A673 (cell line): ENCODE measurements around the gene TSC22D2. TPM values are rescaled to one million over a fixed set of nuclear protein-coding genes. Genes with fewer than 3 reads are reported as not detected.
A peak's percentile ranks its signal among the peaks of the same experiment; 100 is the strongest.

ENCODE experiments used
- BruUV-seq: library from RNA; stranded (reverse); fragments of 400-500 nt; replicated peaks from 2 replicates; lab custom pipeline; 2021; lab: Mats Ljungman, UMichigan
- CTCF ChIA-PET: fragments of 300-600 bp; sonication (Branson Sonifier 250); formaldehyde crosslinking; loops from one replicate; lab custom pipeline; 2022; ENCODE audit warnings: antibody characterized with exemption; lab: Charles Lee
- POLR2A ChIA-PET: fragments of 300-600 bp; sonication (Branson Sonifier 250); formaldehyde crosslinking; loops from one replicate; lab custom pipeline; 2022; ENCODE audit warnings: antibody characterized with exemption; ENCODE audit not compliant: low non-redundant PET; lab: Charles Lee
- DNase-seq: peaks from one replicate; pipeline ENCODE4 v3.0.0-alpha.2; 2015; ENCODE audit warnings: low spot score
- H3K27ac ChIP-seq: fragments of 200-600 bp; sonication (generic); 2 replicates; pipeline ENCODE4 v1.5.1; 2016; ENCODE audit warnings: mixed run types, low read depth, mild to moderate bottlenecking, mixed read lengths, antibody characterized with exemption, low read length; ENCODE audit not compliant: poor library complexity, severe bottlenecking
- H3K27me3 ChIP-seq: fragments of 200-600 bp; sonication (generic); replicated peaks from 2 replicates; pipeline ENCODE4 v1.6.1; 2017; ENCODE audit warnings: mixed run types, low read depth, mild to moderate bottlenecking, mixed read lengths, antibody characterized with exemption, low read length; ENCODE audit not compliant: insufficient read depth, poor library complexity
- H3K36me3 ChIP-seq: fragments of 200-600 bp; sonication (generic); 2 replicates; pipeline ENCODE4 v1.6.1; 2016; ENCODE audit warnings: mixed run types, mild to moderate bottlenecking, mixed read lengths, antibody characterized with exemption, low read length; ENCODE audit not compliant: insufficient read depth, poor library complexity, severe bottlenecking
- H3K4me1 ChIP-seq: fragments of 200-600 bp; sonication (generic); 2 replicates; pipeline ENCODE4 v1.6.1; 2017; ENCODE audit warnings: mixed run types, mild to moderate bottlenecking, mixed read lengths, antibody characterized with exemption, low read length; ENCODE audit not compliant: insufficient read depth, poor library complexity, severe bottlenecking
- H3K4me3 ChIP-seq: fragments of 200-600 bp; sonication (generic); 2 replicates; pipeline ENCODE4 v1.5.1; 2016; ENCODE audit warnings: low read depth, mixed run types, mild to moderate bottlenecking, mixed read lengths, low read length; ENCODE audit not compliant: poor library complexity, severe bottlenecking
- H3K9me3 ChIP-seq: fragments of 200-600 bp; sonication (generic); 2 replicates; pipeline ENCODE4 v1.6.1; 2016; ENCODE audit warnings: mixed run types, low read depth, mild to moderate bottlenecking, mixed read lengths, antibody characterized with exemption, low read length; ENCODE audit not compliant: poor library complexity, severe bottlenecking
- EZH2 ChIP-seq: fragments of 200-600 bp; sonication (generic); IDR thresholded peaks from 2 replicates; pipeline ENCODE4 v1.6.1; 2017; ENCODE audit warnings: borderline replicate concordance, low read depth, mild to moderate bottlenecking, mixed read lengths, antibody characterized with exemption, low read length; ENCODE audit not compliant: poor library complexity, severe bottlenecking
- intact Hi-C: fragments of 100-400 bp; cut with micrococcal nuclease; formaldehyde crosslinking; loops from one replicate; pipeline ENCODE4 v1.10.0; 2022; ENCODE audit not compliant: unreplicated experiment
- total RNA-seq: library from RNA; stranded (reverse); gene quantifications from 2 replicates; pipeline ENCODE4 v1.2.3, GENCODE V29; 2021
- TF ChIP-seq, protein P1 (sequence below): fragments of 300-800, 200-600 bp; sonication (generic); conservative IDR thresholded peaks from 2 replicates; pipeline ENCODE4 v1.5.1; 2017; ENCODE audit warnings: low read depth, mild to moderate bottlenecking, antibody characterized with exemption, low read length, moderate library complexity, mixed read lengths

The TSC22D2 gene
- total RNA-seq, 1 experiment from 2014 or later, result 28.9 TPM

DNA sequence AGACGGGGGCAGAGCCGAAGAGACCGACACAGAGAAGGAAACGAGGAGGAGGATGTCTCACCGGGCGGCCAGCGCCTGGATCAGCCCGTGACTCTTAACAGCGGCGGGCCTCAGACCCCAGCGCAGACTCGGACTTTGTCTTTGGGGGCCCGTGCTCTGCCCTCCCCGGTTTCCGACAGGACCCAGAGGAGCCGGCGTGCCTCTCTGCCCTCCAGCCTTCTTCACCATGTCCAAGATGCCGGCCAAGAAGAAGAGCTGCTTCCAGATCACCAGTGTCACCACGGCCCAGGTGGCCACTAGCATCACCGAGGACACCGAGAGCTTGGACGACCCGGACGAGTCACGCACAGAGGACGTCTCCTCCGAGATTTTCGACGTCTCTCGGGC lies 1.0 kb downstream of the TSC22D2 start:
- H3K27me3 ChIP-seq, result no peaks in the 10 kb centered on the region
- BruUV-seq, result no TSS peak
- H3K4me3 ChIP-seq, result peak overlapping the region; percentile 84
- CTCF ChIA-PET, result interaction anchor here (1.3 to 2.0 kb wide), 2 partner anchors 86 kb away, joined by 7 to 13 read pairs; no protein-coding TSS in a partner anchor
- peak overlapping the region; percentile 97 for H3K27ac ChIP-seq
- TF ChIP-seq, protein P1, sequence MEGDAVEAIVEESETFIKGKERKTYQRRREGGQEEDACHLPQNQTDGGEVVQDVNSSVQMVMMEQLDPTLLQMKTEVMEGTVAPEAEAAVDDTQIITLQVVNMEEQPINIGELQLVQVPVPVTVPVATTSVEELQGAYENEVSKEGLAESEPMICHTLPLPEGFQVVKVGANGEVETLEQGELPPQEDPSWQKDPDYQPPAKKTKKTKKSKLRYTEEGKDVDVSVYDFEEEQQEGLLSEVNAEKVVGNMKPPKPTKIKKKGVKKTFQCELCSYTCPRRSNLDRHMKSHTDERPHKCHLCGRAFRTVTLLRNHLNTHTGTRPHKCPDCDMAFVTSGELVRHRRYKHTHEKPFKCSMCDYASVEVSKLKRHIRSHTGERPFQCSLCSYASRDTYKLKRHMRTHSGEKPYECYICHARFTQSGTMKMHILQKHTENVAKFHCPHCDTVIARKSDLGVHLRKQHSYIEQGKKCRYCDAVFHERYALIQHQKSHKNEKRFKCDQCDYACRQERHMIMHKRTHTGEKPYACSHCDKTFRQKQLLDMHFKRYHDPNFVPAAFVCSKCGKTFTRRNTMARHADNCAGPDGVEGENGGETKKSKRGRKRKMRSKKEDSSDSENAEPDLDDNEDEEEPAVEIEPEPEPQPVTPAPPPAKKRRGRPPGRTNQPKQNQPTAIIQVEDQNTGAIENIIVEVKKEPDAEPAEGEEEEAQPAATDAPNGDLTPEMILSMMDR, result no peak
- TF ChIP-seq EZH2, result no peak
- POLR2A ChIA-PET, result interaction anchor here (0.6 to 0.7 kb wide), 2 partner anchors 79 to 456 kb away, joined by 3 to 4 read pairs; no protein-coding TSS in a partner anchor
- no peaks in the 10 kb centered on the region for H3K9me3 ChIP-seq
- peaks cover 16% of the 10 kb centered on the region for H3K4me1 ChIP-seq
- intact Hi-C loops, result loop anchor here (2.0 kb wide), 1 partner anchor 138 kb away; the partner anchor contains the start of genes EIF2A and SERP1
- DNase-seq, result no peak
- H3K36me3 ChIP-seq, result no peaks in the 10 kb centered on the region

DNA sequence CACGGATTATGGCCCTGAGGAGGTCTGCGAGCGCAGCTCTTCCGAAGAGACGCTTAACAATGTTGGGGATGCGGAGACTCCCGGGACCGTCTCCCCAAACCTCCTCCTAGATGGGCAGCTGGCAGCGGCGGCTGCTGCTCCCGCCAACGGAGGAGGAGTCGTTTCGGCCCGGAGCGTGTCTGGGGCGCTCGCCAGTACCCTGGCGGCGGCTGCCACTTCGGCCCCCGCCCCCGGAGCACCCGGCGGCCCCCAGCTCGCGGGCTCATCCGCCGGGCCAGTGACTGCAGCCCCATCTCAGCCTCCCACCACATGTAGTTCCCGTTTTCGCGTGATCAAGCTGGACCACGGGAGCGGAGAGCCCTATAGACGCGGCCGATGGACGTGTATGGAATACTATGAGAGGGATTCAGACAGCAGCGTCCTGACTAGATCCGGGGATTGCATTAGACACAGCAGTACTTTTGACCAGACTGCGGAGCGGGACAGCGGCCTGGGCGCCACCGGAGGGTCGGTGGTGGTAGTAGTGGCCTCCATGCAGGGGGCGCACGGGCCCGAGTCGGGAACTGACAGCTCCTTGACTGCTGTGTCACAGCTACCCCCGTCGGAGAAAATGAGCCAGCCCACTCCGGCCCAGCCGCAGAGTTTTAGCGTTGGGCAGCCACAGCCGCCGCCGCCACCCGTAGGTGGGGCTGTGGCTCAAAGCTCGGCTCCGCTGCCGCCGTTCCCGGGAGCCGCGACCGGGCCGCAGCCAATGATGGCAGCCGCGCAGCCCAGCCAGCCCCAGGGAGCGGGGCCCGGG lies 1.6 kb downstream of the TSC22D2 start:
- Histone ChIP-seq H3K9me3 (no peaks in the 10 kb centered on the region), H3K36me3 (no peaks in the 10 kb centered on the region), H3K27me3 (no peaks in the 10 kb centered on the region), H3K4me3 (peak overlapping the region; percentile 84), H3K4me1 (peaks cover 22% of the 10 kb centered on the region), H3K27ac (peak overlapping the region; percentile 97)
- TF ChIP-seq, protein P1, result peak; percentile 66
- TF ChIP-seq EZH2, result no peak
- DNase-seq, result peak; percentile 85
- intact Hi-C loops, result loop anchor here (2.0 to 5.0 kb wide), 4 partner anchors 122 to 182 kb away; partner anchors contain the start of genes EIF2A and SERP1
- CTCF ChIA-PET, result interaction anchor here (0.5 to 2.0 kb wide), 3 partner anchors 50 to 136 kb away, joined by 3 to 13 read pairs (median 7); no protein-coding TSS in a partner anchor
- POLR2A ChIA-PET, result interaction anchor here (0.6 kb wide), 1 partner anchor 79 kb away, joined by 3 read pairs; no protein-coding TSS in a partner anchor
- no TSS peak for BruUV-seq

DNA sequence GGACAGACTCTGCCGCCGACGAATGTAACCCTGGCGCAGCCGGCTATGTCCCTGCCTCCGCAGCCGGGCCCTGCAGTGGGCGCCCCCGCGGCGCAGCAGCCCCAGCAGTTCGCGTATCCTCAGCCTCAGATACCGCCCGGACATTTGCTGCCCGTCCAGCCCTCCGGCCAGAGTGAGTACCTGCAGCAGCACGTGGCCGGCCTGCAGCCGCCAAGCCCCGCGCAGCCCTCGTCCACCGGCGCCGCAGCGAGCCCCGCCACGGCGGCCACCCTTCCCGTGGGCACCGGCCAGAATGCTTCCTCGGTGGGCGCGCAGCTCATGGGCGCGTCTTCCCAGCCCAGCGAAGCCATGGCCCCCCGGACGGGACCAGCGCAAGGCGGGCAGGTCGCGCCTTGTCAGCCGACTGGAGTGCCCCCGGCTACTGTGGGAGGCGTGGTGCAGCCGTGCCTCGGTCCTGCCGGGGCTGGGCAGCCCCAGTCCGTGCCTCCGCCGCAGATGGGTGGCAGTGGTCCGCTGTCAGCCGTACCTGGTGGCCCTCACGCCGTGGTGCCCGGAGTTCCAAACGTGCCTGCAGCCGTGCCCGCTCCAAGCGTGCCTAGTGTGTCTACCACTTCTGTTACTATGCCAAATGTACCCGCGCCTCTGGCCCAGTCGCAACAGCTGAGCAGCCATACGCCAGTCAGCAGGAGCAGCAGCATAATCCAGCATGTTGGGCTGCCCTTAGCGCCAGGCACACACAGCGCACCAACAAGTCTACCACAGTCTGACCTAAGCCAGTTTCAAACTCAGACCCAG lies 2.4 kb downstream of the TSC22D2 start:
- no TSS peak for BruUV-seq
- Histone ChIP-seq H3K36me3 (no peaks in the 10 kb centered on the region), H3K27ac (peak overlapping the region; percentile 97), H3K4me3 (peak overlapping the region; percentile 84), H3K9me3 (no peaks in the 10 kb centered on the region), H3K4me1 (peaks cover 30% of the 10 kb centered on the region), H3K27me3 (no peaks in the 10 kb centered on the region)
- TF ChIP-seq, protein P1, result no peak
- no peak for TF ChIP-seq EZH2
- CTCF ChIA-PET, result interaction anchor here (0.5 to 2.0 kb wide), 3 partner anchors 49 to 135 kb away, joined by 3 to 13 read pairs (median 7); no protein-coding TSS in a partner anchor
- POLR2A ChIA-PET, result no interaction called here
- DNase-seq, result peak; percentile 51
- intact Hi-C loops, result loop anchor here (5.0 kb wide), 3 partner anchors 123 to 183 kb away; no protein-coding TSS in a partner anchor
